T-helper 1 cell treated with Interleukin-12 subunit alpha and Interleukin-12 subunit beta and Interleukin-4 antibody, amounts not matched to agents 30 μg/mL and 1 μg/mL, for 36 hours (primary cell): ENCODE results near the gene ERBB3.
A peak's percentile ranks its signal among the peaks of the same experiment; 100 is the strongest.

ENCODE experiments used
- H3K27ac Mint-ChIP-seq: one replicate; pipeline ENCODE4 v1.8.0; 2021; ENCODE audit warnings: mild to moderate bottlenecking, mixed read lengths
- H3K27me3 Mint-ChIP-seq: one replicate; pipeline ENCODE4 v1.8.0; 2021; ENCODE audit warnings: low read depth, mixed read lengths
- H3K36me3 Mint-ChIP-seq: one replicate; pipeline ENCODE4 v1.8.0; 2021; ENCODE audit warnings: low read depth, mixed read lengths
- H3K4me1 Mint-ChIP-seq: one replicate; pipeline ENCODE4 v1.8.0; 2021; ENCODE audit warnings: low read depth, mixed read lengths
- H3K4me3 Mint-ChIP-seq: one replicate; pipeline ENCODE4 v1.8.0; 2021; ENCODE audit warnings: mild to moderate bottlenecking, moderate library complexity, mixed read lengths
- H3K9me3 Mint-ChIP-seq: one replicate; pipeline ENCODE4 v1.8.0; 2021; ENCODE audit warnings: mixed read lengths

ERBB3 gene

DNA sequence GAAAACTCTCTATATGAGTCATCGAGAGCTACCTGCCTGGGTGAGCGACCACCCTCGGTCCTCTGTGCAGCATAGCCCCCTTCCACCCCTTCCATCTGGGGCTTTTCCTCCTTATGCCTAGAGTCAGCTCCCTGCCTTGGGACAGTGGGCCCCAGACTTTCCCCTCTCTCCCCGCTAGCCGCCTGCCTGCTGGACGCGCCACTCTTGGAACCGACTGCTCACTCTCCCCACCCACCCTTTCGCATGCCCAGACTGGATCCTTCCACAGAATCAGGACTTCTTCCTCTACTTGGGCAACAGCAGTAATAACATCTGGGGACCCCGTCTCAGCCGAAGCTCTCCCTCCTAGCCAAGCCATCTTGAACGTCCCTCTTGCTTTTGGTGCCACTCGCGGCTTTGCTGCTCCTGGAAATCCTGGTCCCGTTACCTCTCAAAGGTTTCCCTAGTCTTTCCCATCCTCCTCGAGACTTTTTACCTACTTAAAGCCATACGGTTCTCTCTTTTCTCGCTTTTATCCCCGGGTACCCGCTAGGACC is 48.8 kb downstream of the ERBB3 start:
- H3K4me1 Mint-ChIP-seq: peaks cover 55% of the 10 kb centered on the region
- peak overlapping the region; percentile 93 for H3K27ac Mint-ChIP-seq
- no peaks in the 10 kb centered on the region for H3K27me3 Mint-ChIP-seq
- peaks cover 6% of the 10 kb centered on the region for H3K9me3 Mint-ChIP-seq
- H3K4me3 Mint-ChIP-seq: peak overlapping the region; percentile 96
- H3K36me3 Mint-ChIP-seq: peaks cover 36% of the 10 kb centered on the region

DNA sequence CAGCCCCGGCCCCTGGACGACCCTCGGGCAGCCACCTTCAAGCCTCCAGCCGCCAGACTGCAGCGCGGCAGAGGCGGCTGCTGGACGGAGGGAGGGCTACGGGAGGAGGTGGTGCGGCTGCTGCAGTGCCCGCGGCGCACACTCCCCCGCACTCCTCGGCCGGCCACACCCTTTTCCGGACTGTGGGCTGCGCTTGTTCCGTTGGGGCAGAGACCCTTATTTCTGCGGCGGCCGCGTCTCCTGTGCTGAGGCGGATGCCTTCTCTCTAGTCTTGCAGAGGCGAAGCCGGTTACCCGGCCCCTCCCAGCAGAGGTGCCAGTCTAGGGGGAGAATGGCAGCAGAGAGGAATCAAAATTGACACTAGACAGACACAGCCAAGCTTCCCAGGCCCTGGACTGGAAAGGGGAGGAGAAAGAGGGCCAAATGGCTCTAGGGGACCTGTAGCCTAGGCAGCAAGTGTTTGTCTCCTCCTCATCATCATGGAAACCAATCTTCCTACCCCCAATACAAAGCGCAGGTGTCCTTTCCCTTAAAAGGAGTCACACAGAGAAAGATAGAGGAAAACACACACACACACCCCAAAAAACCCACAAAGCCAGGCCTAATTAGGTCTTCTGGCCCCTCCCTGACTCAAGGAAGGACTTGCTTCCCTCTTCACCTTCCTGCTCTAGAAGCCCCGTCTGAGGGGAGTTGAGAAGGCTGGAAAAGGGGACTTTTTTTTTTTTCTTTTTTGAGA is 49.4 kb downstream of the ERBB3 start:
- Mint-ChIP-seq H3K27ac (peak overlapping the region; percentile 93), H3K36me3 (peaks cover 41% of the 10 kb centered on the region), H3K4me1 (peaks cover 50% of the 10 kb centered on the region), H3K27me3 (no peaks in the 10 kb centered on the region), H3K9me3 (peaks cover 6% of the 10 kb centered on the region), H3K4me3 (peak overlapping the region; percentile 96)

DNA sequence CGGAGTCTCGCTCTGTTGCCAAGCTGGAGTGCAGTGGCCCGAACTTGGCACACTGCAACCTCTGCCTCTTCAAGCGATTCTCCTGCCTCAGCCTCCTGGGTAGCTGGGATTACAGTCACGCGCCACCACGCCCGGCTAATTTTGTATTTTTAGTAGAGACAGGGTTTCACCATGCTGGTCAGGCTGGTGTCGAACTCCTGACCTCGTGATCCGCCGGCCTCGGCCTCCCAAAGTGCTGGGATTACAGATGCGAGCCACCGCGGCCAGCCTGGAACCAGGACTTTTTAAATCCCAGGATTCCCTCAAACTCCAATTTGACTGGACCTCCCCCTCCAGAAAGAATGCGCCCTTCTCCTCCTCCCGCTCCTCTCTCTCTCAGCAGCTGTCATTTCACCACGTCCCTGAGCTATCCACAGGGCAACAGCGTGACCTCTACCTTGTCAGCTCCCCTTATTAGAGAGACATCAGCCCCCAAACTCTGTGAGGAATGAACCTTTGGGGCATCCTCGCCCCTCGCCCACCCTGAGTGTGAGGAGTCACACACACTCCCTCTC is 50.1 kb downstream of the ERBB3 start:
- H3K27ac Mint-ChIP-seq: peak overlapping the region; percentile 93
- H3K27me3 Mint-ChIP-seq: no peaks in the 10 kb centered on the region
- H3K36me3 Mint-ChIP-seq: peaks cover 43% of the 10 kb centered on the region
- peaks cover 47% of the 10 kb centered on the region for H3K4me1 Mint-ChIP-seq
- H3K4me3 Mint-ChIP-seq: peak overlapping the region; percentile 96
- H3K9me3 Mint-ChIP-seq: peaks cover 6% of the 10 kb centered on the region

DNA sequence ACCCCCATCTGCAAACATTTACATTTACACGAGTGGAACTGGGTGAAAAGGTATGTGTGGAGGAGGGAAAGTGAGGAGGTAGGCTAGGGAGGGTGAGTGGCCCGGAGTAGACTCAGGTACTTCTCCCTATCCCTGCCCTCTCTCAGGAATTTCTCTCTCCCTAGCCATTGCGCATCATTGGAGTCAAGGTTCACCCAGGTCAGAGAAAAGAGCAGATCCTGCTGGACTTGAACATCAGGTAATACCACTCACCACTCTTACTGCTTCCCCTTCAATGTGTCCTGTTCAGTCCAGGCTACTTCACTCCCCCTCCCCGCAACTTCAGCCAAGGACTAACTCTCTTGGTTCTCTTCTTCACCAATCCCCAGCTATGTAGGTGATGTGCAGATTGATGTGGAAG is 50.9 kb downstream of the ERBB3 start:
- peaks cover 6% of the 10 kb centered on the region for H3K9me3 Mint-ChIP-seq
- peak overlapping the region; percentile 96 for H3K4me3 Mint-ChIP-seq

DNA sequence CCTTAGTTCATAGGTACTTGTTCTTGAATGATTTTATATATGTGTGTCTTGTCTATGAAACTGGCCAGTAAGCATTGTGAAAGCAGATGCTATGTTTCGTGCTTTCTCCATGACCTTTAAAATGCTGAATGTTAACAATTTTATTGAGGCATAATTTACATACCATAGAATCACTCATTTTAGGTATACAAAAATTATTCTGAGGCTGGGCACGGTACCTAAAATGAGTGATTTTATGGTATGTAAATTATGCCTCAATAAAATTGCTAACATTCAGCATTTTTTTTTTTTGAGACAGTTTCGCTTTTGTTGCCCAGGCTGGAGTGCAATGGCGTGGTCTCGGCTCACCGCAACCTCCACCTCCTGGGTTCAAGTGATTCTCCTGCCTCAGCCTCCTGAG is 54.9 kb downstream of the ERBB3 start:
- Mint-ChIP-seq H3K4me1 (peaks cover 49% of the 10 kb centered on the region), H3K4me3 (no peak overlapping the region), H3K9me3 (peaks cover 6% of the 10 kb centered on the region), H3K27ac (no peak overlapping the region), H3K36me3 (peaks cover 75% of the 10 kb centered on the region), H3K27me3 (no peaks in the 10 kb centered on the region)

More for the DNA sequence above, 50.9 kb downstream of the ERBB3 start:
- H3K27me3 Mint-ChIP-seq: no peaks in the 10 kb centered on the region
- H3K4me1 Mint-ChIP-seq: peaks cover 46% of the 10 kb centered on the region
- H3K36me3 Mint-ChIP-seq: peaks cover 44% of the 10 kb centered on the region
- H3K27ac Mint-ChIP-seq: peak overlapping the region; percentile 55

DNA sequence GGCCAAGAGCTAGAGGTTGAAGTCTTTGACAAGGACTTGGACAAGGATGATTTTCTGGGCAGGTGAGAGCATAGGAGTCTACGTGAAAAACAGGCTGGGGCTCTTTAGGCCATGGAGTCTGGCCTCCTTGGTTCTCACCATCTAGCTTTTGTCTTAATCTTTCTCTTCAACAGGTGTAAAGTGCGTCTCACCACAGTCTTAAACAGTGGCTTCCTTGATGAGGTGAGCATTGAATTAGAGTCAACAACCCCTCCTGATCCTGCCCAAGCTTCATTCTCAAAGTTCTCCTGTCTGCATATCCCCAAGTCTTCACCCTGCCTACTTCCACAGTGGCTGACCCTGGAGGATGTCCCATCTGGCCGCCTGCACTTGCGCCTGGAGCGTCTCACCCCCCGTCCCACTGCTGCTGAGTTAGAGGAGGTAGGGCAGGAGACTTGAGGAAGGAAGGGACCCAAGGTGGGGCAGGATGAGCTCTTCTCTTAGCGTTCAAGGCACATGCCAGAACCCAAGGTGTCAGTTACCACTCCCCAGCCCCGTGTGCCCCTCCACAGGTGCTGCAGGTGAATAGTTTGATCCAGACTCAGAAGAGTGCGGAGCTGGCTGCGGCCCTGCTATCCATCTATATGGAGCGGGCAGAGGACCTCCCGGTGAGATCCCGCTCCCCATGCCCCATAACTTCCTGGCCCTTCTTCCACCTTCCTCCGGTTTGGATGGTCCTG is 58.0 kb downstream of the ERBB3 start:
- H3K27me3 Mint-ChIP-seq: no peaks in the 10 kb centered on the region
- no peak overlapping the region for H3K4me3 Mint-ChIP-seq
- H3K9me3 Mint-ChIP-seq: no peaks in the 10 kb centered on the region
- peaks cover 36% of the 10 kb centered on the region for H3K4me1 Mint-ChIP-seq
- peaks cover 72% of the 10 kb centered on the region for H3K36me3 Mint-ChIP-seq
- H3K27ac Mint-ChIP-seq: peak overlapping the region; percentile 78

DNA sequence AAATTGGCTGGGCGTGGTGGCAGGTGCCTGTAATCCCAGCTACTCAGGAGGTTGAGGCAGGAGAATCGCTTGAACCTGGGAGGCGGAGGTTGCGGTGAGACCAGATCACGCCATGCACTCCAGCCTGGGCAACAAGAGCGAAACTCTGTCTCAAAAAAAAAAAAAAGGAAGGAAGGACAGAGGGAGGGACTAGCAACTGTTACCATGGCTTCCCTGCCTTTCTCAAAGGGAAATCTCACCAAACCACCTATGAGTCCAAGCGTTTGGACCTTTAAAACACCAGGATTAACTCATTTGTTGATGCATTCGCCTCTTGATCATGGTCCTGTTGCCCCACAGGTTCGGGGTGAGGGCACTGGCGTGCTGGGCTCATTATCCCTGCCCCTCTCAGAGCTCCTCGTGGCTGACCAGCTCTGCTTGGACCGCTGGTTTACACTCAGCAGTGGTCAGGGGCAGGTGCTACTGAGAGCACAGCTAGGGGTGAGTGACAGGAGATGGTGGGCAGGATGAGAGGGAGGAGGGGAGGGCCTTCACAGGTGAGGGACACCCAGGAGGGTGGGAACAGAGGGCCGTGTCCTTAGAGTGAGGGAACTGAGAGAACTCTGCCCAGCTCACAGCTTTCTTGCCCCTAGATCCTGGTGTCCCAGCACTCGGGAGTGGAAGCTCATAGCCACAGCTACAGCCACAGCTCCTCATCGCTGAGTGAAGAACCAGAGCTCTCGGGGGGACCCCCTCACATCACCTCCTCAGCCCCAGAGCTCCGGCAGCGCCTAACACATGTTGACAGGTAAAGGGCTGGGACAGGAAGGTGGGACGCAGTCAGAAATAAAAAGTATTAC is 62.2 kb downstream of the ERBB3 start:
- Mint-ChIP-seq H3K4me3 (no peak overlapping the region), H3K27me3 (no peaks in the 10 kb centered on the region), H3K27ac (peak overlapping the region; percentile 52), H3K9me3 (no peaks in the 10 kb centered on the region), H3K4me1 (peaks cover 36% of the 10 kb centered on the region), H3K36me3 (peaks cover 72% of the 10 kb centered on the region)

DNA sequence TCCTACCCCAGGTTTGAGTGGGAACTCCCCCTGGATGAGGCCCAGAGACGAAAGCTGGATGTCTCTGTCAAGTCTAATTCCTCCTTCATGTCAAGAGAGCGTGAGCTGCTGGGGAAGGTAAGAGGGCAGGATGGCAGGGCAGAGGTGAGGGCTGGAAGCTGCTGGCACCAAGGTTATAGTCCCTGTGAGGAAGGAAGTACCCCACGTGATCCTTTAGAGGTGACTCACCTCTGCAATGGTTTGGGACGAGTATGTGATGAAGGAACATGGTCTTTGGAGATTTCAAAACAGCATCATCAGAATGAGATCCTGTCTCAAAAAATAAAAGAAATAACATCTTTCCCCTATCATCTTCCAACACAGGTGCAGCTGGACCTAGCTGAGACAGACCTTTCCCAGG is 63.3 kb downstream of the ERBB3 start:
- peaks cover 62% of the 10 kb centered on the region for H3K36me3 Mint-ChIP-seq
- peaks cover 28% of the 10 kb centered on the region for H3K4me1 Mint-ChIP-seq
- H3K27me3 Mint-ChIP-seq: no peaks in the 10 kb centered on the region
- peak overlapping the region; percentile 73 for H3K27ac Mint-ChIP-seq
- no peaks in the 10 kb centered on the region for H3K9me3 Mint-ChIP-seq
- H3K4me3 Mint-ChIP-seq: no peak overlapping the region

DNA sequence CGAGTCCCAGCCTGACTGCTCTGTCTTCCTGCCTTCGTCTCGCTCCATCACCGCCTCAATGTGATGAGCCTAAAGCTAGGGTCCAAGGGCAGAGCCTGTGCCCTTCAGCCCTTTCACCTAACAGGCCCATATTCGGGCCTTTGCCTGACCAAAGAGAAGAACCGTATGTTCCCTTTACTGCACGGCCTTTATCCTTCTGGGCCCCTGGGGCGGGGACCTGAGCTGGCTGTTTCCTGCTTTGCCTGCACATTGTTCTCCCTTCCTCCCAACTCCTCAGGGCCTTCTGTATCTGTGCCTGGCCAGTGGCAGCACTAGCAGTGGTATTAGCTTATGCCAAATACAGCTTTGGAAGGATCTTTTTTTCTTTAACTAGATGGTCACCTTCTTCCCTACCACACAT is 63.9 kb downstream of the ERBB3 start:
- H3K27me3 Mint-ChIP-seq: no peaks in the 10 kb centered on the region
- peaks cover 22% of the 10 kb centered on the region for H3K4me1 Mint-ChIP-seq
- H3K36me3 Mint-ChIP-seq: peaks cover 56% of the 10 kb centered on the region
- H3K9me3 Mint-ChIP-seq: no peaks in the 10 kb centered on the region
- H3K27ac Mint-ChIP-seq: no peak overlapping the region
- H3K4me3 Mint-ChIP-seq: no peak overlapping the region

DNA sequence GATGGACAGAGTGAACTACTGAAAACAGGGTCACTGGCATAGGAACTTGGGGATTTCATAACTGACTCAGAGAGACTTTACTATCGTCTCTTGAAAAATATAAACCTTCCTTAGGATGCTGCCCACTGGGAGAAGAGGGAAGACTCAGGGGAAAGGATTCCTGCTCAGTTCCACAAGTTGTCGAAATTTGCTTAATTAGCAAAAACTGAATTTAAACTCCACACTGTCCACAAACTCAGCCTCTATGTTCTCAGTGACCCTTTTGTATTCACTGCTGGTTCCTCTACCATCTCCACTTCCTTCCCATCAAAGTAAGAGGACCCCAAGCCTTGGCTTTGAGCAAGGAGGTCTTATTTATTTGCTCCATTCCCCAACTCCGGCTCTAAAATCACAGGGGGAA is 65.3 kb downstream of the ERBB3 start:
- Mint-ChIP-seq H3K27ac (no peak overlapping the region), H3K27me3 (no peaks in the 10 kb centered on the region), H3K4me1 (peaks cover 20% of the 10 kb centered on the region), H3K36me3 (peaks cover 46% of the 10 kb centered on the region), H3K9me3 (no peaks in the 10 kb centered on the region), H3K4me3 (no peak overlapping the region)

DNA sequence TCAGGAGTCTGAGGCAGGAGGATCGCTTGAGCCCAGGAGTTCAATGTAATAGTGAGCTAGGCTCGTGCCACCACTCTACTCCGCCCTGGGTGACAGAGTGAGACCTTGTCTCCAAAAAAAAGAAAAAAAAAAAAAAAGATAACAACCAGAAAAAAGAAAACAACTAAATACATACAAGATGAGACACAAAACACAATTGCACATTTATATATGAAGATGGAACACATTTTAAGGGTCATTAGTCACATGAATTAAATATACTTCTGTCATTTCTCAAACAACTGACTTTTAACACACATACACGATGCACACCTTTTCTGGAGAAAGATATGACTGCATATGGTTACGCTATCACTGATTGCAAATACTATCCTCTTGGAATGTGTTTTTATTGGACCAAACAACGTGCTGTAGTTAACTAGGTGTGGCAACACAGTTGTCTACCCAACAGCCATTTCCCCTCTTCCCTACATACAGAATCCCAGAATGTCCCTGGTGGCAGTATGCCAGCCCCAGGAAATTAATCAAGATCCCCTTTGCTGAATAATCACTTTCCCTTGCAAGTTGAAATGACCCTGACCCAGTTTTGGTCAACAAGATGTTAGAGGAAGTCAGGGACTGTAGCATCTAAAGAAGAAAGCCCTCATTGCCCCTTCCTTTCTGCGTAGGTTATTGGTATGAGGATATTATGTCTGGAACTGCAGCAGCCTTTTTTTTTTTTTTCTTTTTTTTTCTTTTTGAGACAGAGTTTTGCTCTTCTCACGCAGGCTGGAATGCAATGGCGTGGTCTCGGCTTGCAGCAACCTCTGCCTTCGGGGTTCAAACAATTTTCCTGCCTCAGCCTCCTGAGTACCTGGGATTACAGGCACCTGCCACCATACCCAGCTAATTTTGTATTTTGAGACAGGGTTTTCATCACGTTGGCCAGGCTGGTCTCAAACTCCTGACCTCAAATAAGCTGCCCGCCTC is 66.8 kb downstream of the ERBB3 start:
- Mint-ChIP-seq H3K4me1 (peaks cover 26% of the 10 kb centered on the region), H3K36me3 (peaks cover 37% of the 10 kb centered on the region), H3K27ac (no peak overlapping the region), H3K4me3 (no peak overlapping the region), H3K27me3 (no peaks in the 10 kb centered on the region), H3K9me3 (no peaks in the 10 kb centered on the region)

DNA sequence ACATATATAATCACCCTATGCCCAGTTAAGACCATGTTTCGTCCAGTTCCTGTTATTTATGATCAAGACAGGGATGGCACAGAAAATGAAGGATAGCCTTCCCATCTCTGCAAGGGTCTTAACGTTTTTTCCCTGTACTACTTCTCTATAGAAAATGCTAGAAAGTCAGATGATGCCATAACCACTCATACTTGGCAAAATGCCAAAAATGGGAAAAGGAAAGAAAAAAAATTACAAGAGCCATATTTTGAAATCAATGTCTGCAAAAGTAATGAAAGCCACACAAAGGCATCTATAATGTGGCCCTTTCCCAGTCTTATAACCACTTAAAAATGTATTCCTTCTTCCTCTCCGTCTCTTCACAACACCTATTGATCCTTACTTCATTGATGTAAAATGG is 70.6 kb downstream of the ERBB3 start:
- Mint-ChIP-seq H3K27me3 (no peaks in the 10 kb centered on the region), H3K4me1 (peaks cover 36% of the 10 kb centered on the region), H3K9me3 (no peaks in the 10 kb centered on the region), H3K27ac (peak overlapping the region; percentile 100), H3K36me3 (peaks cover 6% of the 10 kb centered on the region), H3K4me3 (peak overlapping the region; percentile 14)

DNA sequence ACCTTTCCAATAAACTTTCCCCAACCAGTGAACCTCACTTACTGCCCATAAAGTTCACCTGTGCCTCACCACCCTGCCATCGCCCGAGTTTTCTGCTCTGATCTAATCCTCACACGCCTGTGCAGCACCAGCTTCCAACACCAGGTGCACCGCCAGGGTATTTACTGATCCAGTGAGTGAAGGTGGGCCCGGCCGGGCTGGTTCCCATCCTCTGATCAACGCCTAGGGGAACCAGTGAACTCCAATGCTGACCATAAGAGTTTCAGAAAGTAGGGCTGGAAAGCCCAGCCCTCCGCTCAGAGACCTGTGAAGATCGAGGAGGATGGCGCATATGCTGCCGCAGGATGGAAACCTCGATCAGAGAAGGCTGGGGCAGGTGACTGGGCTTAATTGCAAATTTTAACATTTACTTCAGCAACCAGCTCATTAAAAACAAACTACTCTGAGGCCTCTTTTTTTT is 71.7 kb downstream of the ERBB3 start:
- peaks cover 36% of the 10 kb centered on the region for H3K4me1 Mint-ChIP-seq
- H3K9me3 Mint-ChIP-seq: no peaks in the 10 kb centered on the region

More for the DNA sequence above, 71.7 kb downstream of the ERBB3 start:
- H3K36me3 Mint-ChIP-seq: peaks cover 6% of the 10 kb centered on the region
- H3K27me3 Mint-ChIP-seq: no peaks in the 10 kb centered on the region
- peak overlapping the region; percentile 90 for H3K4me3 Mint-ChIP-seq
- H3K27ac Mint-ChIP-seq: peak overlapping the region; percentile 100
